Activated gamma-delta T cell (primary cell): ENCODE results near the gene HRCT1.
"Not testable (repeated sequence)": the region's sequence is repeated elsewhere in the genome, so short reads cannot be mapped to it uniquely, and the experiment has no call there.

Source experiments
- DNase-seq: peaks from one replicate; lab custom pipeline; 2025; lab: John Stamatoyannopoulos, UW

HRCT1 gene

GRCh38 chr9:35896570-35896969, 9.4 kb upstream of the HRCT1 start:
- no peak for DNase-seq

- DNase-seq = not testable (repeated sequence)
Observed at GRCh38 chr9:35897376-35898099, 8.5 kb upstream of the HRCT1 start.

GRCh38 chr9:35898337-35898736, 7.7 kb upstream of the HRCT1 start:
- DNase-seq = no peak

GRCh38 chr9:35899021-35899420, 7.0 kb upstream of the HRCT1 start:
- DNase-seq = no peak

GRCh38 chr9:35903049-35903448, 3.0 kb upstream of the HRCT1 start:
- no peak for DNase-seq

GRCh38 chr9:35904338-35904737, 1.7 kb upstream of the HRCT1 start:
- DNase-seq = no peak

- no peak for DNase-seq
Observed at GRCh38 chr9:35905051-35905781, 786 bp upstream of the HRCT1 start.

GRCh38 chr9:35906923-35907699, 1.1 kb downstream of the HRCT1 start:
- no peak for DNase-seq

- no peak for DNase-seq
Observed at GRCh38 chr9:35907711-35908503, 1.9 kb downstream of the HRCT1 start.

GRCh38 chr9:35908504-35909125, 2.6 kb downstream of the HRCT1 start:
- no peak for DNase-seq

- DNase-seq = no peak
Observed at GRCh38 chr9:35909274-35909673, 3.3 kb downstream of the HRCT1 start, which contains the start of gene SPAAR. Gene SPAAR (plus strand): TSS chr9:35909490. CDS start chr9:35910464, 974 bp downstream.

GRCh38 chr9:35909687-35910612, 3.9 kb downstream of the HRCT1 start:
- no peak for DNase-seq

- DNase-seq = no peak
Observed at GRCh38 chr9:35910613-35911359, 4.8 kb downstream of the HRCT1 start.

- no peak for DNase-seq
Observed at GRCh38 chr9:35911690-35912089, 5.7 kb downstream of the HRCT1 start.

GRCh38 chr9:35912791-35913400, 6.9 kb downstream of the HRCT1 start:
- no peak for DNase-seq

- not testable (repeated sequence) for DNase-seq
Observed at GRCh38 chr9:35913429-35913828, 7.4 kb downstream of the HRCT1 start.

GRCh38 chr9:35914301-35914807, 8.4 kb downstream of the HRCT1 start:
- DNase-seq = no peak

GRCh38 chr9:35915681-35916294, 9.8 kb downstream of the HRCT1 start:
- DNase-seq = no peak
